A673 (cell line): ENCODE measurements around the gene EFNA5. TPM values are rescaled to one million over a fixed set of nuclear protein-coding genes. Genes with fewer than 3 reads are reported as not detected.
A peak's percentile ranks its signal among the peaks of the same experiment; 100 is the strongest.

Source experiments
- BruUV-seq: library from RNA; stranded (reverse); fragments of 400-500 nt; replicated peaks from 2 replicates; lab custom pipeline; 2021; lab: Mats Ljungman, UMichigan
- CTCF ChIA-PET: fragments of 300-600 bp; sonication (Branson Sonifier 250); formaldehyde crosslinking; loops from one replicate; lab custom pipeline; 2022; ENCODE audit warnings: antibody characterized with exemption; lab: Charles Lee
- POLR2A ChIA-PET: fragments of 300-600 bp; sonication (Branson Sonifier 250); formaldehyde crosslinking; loops from one replicate; lab custom pipeline; 2022; ENCODE audit warnings: antibody characterized with exemption; ENCODE audit not compliant: low non-redundant PET; lab: Charles Lee
- DNase-seq: peaks from one replicate; pipeline ENCODE4 v3.0.0-alpha.2; 2015; ENCODE audit warnings: low spot score
- H3K27ac ChIP-seq: fragments of 200-600 bp; sonication (generic); 2 replicates; pipeline ENCODE4 v1.5.1; 2016; ENCODE audit warnings: mixed run types, low read depth, mild to moderate bottlenecking, mixed read lengths, antibody characterized with exemption, low read length; ENCODE audit not compliant: poor library complexity, severe bottlenecking
- H3K27me3 ChIP-seq: fragments of 200-600 bp; sonication (generic); replicated peaks from 2 replicates; pipeline ENCODE4 v1.6.1; 2017; ENCODE audit warnings: mixed run types, low read depth, mild to moderate bottlenecking, mixed read lengths, antibody characterized with exemption, low read length; ENCODE audit not compliant: insufficient read depth, poor library complexity
- H3K36me3 ChIP-seq: fragments of 200-600 bp; sonication (generic); 2 replicates; pipeline ENCODE4 v1.6.1; 2016; ENCODE audit warnings: mixed run types, mild to moderate bottlenecking, mixed read lengths, antibody characterized with exemption, low read length; ENCODE audit not compliant: insufficient read depth, poor library complexity, severe bottlenecking
- H3K4me1 ChIP-seq: fragments of 200-600 bp; sonication (generic); 2 replicates; pipeline ENCODE4 v1.6.1; 2017; ENCODE audit warnings: mixed run types, mild to moderate bottlenecking, mixed read lengths, antibody characterized with exemption, low read length; ENCODE audit not compliant: insufficient read depth, poor library complexity, severe bottlenecking
- H3K4me3 ChIP-seq: fragments of 200-600 bp; sonication (generic); 2 replicates; pipeline ENCODE4 v1.5.1; 2016; ENCODE audit warnings: low read depth, mixed run types, mild to moderate bottlenecking, mixed read lengths, low read length; ENCODE audit not compliant: poor library complexity, severe bottlenecking
- H3K9me3 ChIP-seq: fragments of 200-600 bp; sonication (generic); 2 replicates; pipeline ENCODE4 v1.6.1; 2016; ENCODE audit warnings: mixed run types, low read depth, mild to moderate bottlenecking, mixed read lengths, antibody characterized with exemption, low read length; ENCODE audit not compliant: poor library complexity, severe bottlenecking
- CTCF ChIP-seq: fragments of 300-800, 200-600 bp; sonication (generic); conservative IDR thresholded peaks from 2 replicates; pipeline ENCODE4 v1.5.1; 2017; ENCODE audit warnings: low read depth, mild to moderate bottlenecking, antibody characterized with exemption, low read length, moderate library complexity, mixed read lengths
- EZH2 ChIP-seq: fragments of 200-600 bp; sonication (generic); IDR thresholded peaks from 2 replicates; pipeline ENCODE4 v1.6.1; 2017; ENCODE audit warnings: borderline replicate concordance, low read depth, mild to moderate bottlenecking, mixed read lengths, antibody characterized with exemption, low read length; ENCODE audit not compliant: poor library complexity, severe bottlenecking
- intact Hi-C: fragments of 100-400 bp; cut with micrococcal nuclease; formaldehyde crosslinking; loops from one replicate; pipeline ENCODE4 v1.10.0; 2022; ENCODE audit not compliant: unreplicated experiment
- total RNA-seq: library from RNA; stranded (reverse); gene quantifications from 2 replicates; pipeline ENCODE4 v1.2.3, GENCODE V29; 2021

Gene EFNA5
- total RNA-seq, 1 experiment from 2014 or later, result 16.7 TPM

DNA sequence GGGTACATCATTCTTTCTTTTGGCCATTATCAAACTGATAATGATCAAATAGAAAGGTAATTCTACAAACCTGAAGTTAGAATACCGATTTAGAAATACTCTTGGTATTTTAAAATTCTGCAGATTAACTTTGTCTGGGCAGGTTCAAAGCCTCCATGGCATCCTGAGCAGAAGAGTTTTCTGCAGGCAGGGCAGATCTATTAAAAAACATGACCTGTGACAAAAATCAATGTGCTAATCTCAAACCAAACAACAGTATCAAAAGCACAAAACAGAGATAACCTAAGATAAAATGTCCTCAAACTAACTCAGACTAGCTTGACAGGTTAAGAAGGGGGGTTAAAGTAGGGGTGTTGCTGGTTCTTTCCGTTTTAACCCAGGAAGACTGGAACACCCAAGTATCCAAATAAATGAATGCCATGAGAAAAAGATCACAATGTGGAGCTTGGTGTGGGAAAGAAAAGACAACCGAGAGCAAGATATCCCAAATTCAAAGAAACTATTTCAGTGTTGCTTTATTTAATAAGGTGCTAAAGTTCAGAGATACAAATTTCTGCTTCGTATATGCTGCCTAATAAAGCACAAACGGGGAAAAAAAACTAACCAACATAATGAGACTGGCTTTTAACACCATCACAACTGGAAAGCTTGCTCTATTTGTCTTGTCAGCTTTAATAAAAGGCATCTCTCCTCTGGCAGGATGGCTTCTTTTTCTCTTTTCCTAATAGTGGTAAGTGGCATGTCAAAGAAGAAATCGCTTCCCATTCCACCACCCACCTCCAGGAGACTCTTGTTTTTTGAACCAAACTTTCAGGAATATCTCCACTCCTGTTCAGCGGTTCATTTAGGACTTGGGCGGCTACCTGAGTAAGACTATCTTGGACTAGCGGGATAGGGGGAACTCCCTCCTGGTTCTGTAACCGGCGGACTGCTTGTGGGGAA, 2.3 kb downstream of the EFNA5 start:
- TF ChIP-seq EZH2 (no peak), CTCF (no peak)
- Histone ChIP-seq H3K36me3 (no peaks in the 10 kb centered on the region), H3K27me3 (no peaks in the 10 kb centered on the region), H3K4me1 (peaks cover 4% of the 10 kb centered on the region), H3K4me3 (peak overlapping the region; percentile 65), H3K27ac (no peak overlapping the region), H3K9me3 (no peaks in the 10 kb centered on the region)
- BruUV-seq, result no TSS peak
- ChIA-PET CTCF (no interaction called here), POLR2A (no interaction called here)
- intact Hi-C loops, result no loop called here
- DNase-seq, result peak; percentile 17

DNA sequence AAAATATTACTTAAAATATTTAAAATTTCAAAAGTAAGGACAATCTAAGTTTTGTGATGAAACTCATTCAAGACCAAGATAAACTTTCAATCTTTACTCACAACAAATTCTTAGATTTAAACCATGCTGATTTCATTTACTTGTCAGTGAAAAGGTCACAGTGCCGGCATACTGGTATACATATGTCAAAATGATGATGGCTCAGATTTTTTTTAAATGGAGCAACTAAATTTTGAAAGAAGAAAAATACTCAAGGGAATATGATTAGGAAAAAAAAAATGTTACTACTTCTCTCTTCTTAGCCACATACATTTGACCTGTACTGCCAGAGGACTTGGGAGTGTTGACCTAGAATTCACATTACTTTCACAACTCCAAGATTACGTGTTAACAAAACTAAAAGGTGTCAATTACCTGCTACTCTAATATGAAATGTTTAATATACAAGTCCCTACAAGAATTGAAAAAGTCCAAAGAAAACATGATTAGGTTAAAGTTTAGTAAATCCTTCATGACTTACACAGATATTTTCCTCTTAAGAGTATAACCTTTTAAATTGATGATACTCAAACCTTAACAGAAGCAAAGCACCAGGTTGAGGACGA, 4.6 kb downstream of the EFNA5 start:
- intact Hi-C loops, result no loop called here

GRCh38 chr5:107665036-107665570, 5.6 kb downstream of the EFNA5 start:
- ChIA-PET POLR2A (no interaction called here), CTCF (no interaction called here)
- H3K9me3 ChIP-seq, result no peaks in the 10 kb centered on the region
- no peaks in the 10 kb centered on the region for H3K4me1 ChIP-seq
- H3K27me3 ChIP-seq, result no peaks in the 10 kb centered on the region
- H3K36me3 ChIP-seq, result no peaks in the 10 kb centered on the region
- intact Hi-C loops, result no loop called here
- TF ChIP-seq CTCF (no peak), EZH2 (no peak)
- no peak overlapping the region for H3K27ac ChIP-seq
- no TSS peak for BruUV-seq
- no peak overlapping the region for H3K4me3 ChIP-seq
- DNase-seq, result no peak

More for the DNA sequence above, 4.6 kb downstream of the EFNA5 start:
- Histone ChIP-seq H3K4me3 (no peak overlapping the region), H3K36me3 (no peaks in the 10 kb centered on the region), H3K9me3 (no peaks in the 10 kb centered on the region), H3K27ac (no peak overlapping the region), H3K4me1 (no peaks in the 10 kb centered on the region), H3K27me3 (no peaks in the 10 kb centered on the region)
- TF ChIP-seq EZH2, result no peak
- BruUV-seq, result no TSS peak
- CTCF ChIA-PET, result no interaction called here
- POLR2A ChIA-PET, result no interaction called here
- DNase-seq, result no peak
